HepG2 (cell line): ENCODE measurements around the gene RNASE7. TPM values are rescaled to one million over a fixed set of nuclear protein-coding genes. Genes with fewer than 3 reads are reported as not detected.

Source experiments
- CBX1 ChIP-seq: IDR thresholded peaks from one replicate; pipeline ENCODE4 v1.6.1; 2016; ENCODE audit warnings: antibody characterized with exemption, low read depth
- HDAC2 ChIP-seq: sonication (generic); formaldehyde crosslinking; IDR thresholded peaks from 2 replicates; pipeline ENCODE4 v1.4.0; 2020; ENCODE audit warnings: missing genetic modification reagents
- HNRNPK ChIP-seq: fragments of 200-400 bp; formaldehyde crosslinking; IDR thresholded peaks from 2 replicates; pipeline ENCODE4 v1.6.1; 2018; ENCODE audit warnings: low read length, low read depth, moderate library complexity, mild to moderate bottlenecking; ENCODE audit not compliant: poor library complexity, severe bottlenecking
- KLF13 ChIP-seq: sonication (generic); formaldehyde crosslinking; IDR thresholded peaks from 2 replicates; pipeline ENCODE4 v1.4.0; 2020; ENCODE audit warnings: mild to moderate bottlenecking, missing genetic modification reagents
- MED8 ChIP-seq: sonication (generic); formaldehyde crosslinking; IDR thresholded peaks from 2 replicates; pipeline ENCODE4 v1.8.1; 2023; ENCODE audit warnings: mild to moderate bottlenecking, missing genetic modification reagents; ENCODE audit not compliant: insufficient replicate concordance
- MEF2D ChIP-seq: sonication (generic); formaldehyde crosslinking; IDR thresholded peaks from 2 replicates; pipeline ENCODE4 v1.5.1; 2020; ENCODE audit warnings: mild to moderate bottlenecking, missing genetic modification reagents
- MTF2 ChIP-seq: sonication (generic); formaldehyde crosslinking; IDR thresholded peaks from 2 replicates; pipeline ENCODE4 v1.5.0; 2020; ENCODE audit warnings: missing genetic modification reagents, borderline replicate concordance
- NCOA2 ChIP-seq: sonication (generic); formaldehyde crosslinking; IDR thresholded peaks from 2 replicates; pipeline ENCODE4 v1.8.0; 2022; ENCODE audit warnings: inconsistent platforms
- POGK ChIP-seq: sonication (generic); formaldehyde crosslinking; conservative IDR thresholded peaks from 2 replicates; pipeline ENCODE4 v1.8.0; 2022; ENCODE audit warnings: mild to moderate bottlenecking, moderate library complexity, missing genetic modification reagents
- REPIN1 ChIP-seq: sonication (generic); formaldehyde crosslinking; IDR thresholded peaks from 2 replicates; pipeline ENCODE4 v1.8.0; 2022; ENCODE audit warnings: missing genetic modification reagents, low read depth, mild to moderate bottlenecking, borderline replicate concordance
- TFDP1 ChIP-seq: IDR thresholded peaks from 2 replicates; pipeline ENCODE4 v1.6.1; 2016; ENCODE audit warnings: missing compliant biosample characterization, missing genetic modification reagents, borderline replicate concordance
- ZNF124 ChIP-seq: sonication (generic); formaldehyde crosslinking; IDR thresholded peaks from 2 replicates; pipeline ENCODE4 v1.4.0; 2020; ENCODE audit warnings: missing genetic modification reagents
- ZNF263 ChIP-seq: sonication (generic); formaldehyde crosslinking; IDR thresholded peaks from 2 replicates; pipeline ENCODE4 v1.4.0; 2020; ENCODE audit warnings: missing genetic modification reagents
- ZNF574 ChIP-seq: sonication (generic); formaldehyde crosslinking; IDR thresholded peaks from 2 replicates; pipeline ENCODE4 v1.4.0; 2020; ENCODE audit warnings: missing genetic modification reagents
- ZNF768 ChIP-seq: sonication (generic); formaldehyde crosslinking; IDR thresholded peaks from 2 replicates; pipeline ENCODE4 v1.4.0; 2020; ENCODE audit warnings: missing genetic modification reagents
- polyA plus RNA-seq, 8 experiments: library from polyadenylated mRNA; depleted of rRNA in 3 of 8; stranded (reverse) in 7 of 8; unstranded in 1 of 8; fragments of >200 nt; fragmentation: Illumina TruSeq in 4 of 8; extraction: Trizol in 4 of 8; gene quantifications; 2 replicates each; pipeline versions ENCODE4 v1.2.1 to v1.2.3, GENCODE V29; 2011 to 2016; ENCODE audit warnings: low read depth in 4 of 8, missing spikeins in 1 of 8, mixed read lengths in 1 of 8; ENCODE audit not compliant: insufficient read depth in 1 of 8
- total RNA-seq, 5 experiments: library from RNA; depleted of rRNA; stranded (reverse); fragments of >200 nt; fragmentation: Illumina TruSeq; extraction: Trizol; gene quantifications; 2 replicates each; pipeline ENCODE4 v1.2.3, GENCODE V29; 2016; ENCODE audit warnings: low read depth in 1 of 5
- TF ChIP-seq, protein P1 (sequence below): sonication (generic); formaldehyde crosslinking; IDR thresholded peaks from 2 replicates; pipeline ENCODE4 v1.5.0; 2020; ENCODE audit warnings: missing genetic modification reagents
- TF ChIP-seq, protein P2 (sequence below): sonication (generic); formaldehyde crosslinking; IDR thresholded peaks from 2 replicates; pipeline ENCODE4 v1.9.0; 2021; ENCODE audit warnings: missing genetic modification reagents, borderline replicate concordance

RNASE7 gene
- total and polyA plus RNA-seq, 2 of the 13 experiments (the other 11 are each of a cell fraction or from before 2014, with no cell fraction given): 0.04 TPM; not detected in 1

DNA sequence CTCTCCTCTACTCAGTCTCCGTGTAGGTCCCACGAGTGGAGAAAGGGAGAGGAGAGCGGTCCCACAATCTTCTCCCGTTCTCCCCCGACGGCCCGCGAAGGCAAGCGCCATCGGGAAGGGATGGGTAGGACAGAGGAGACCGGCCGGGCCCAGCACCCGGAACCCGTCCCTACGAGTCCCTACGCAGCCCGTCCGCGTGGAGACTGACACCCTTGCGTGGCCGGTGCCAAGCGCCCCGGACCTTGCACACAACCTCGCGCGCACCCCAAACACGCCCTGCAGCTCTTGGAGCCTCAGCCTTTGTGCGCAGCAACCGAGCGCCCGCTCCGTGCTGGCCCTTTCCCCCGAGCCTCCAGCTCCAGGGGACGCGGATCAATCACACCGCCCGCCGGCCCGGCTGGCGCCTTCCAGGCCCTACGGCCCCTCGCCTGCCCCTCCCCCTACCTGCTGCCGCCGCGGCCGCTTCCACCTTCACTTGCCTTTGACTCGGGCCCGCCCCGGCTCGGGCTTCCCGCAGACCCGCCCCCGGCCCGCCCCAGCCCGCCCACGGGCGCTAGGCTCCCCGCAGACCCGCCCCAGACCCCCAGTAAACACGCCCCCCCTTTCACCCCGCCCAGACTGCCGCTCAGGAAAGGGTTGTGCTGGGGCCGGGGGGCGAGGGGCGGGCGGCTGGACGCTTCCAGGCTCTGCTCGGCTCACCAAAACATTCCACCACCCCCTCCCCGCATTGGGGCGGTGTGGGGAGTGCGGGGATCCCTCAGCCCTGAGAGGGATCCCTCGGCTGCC lies 17.4 kb upstream of the RNASE7 start, which contains the start of gene NDRG2 (continued):
- TF ChIP-seq, protein P1, sequence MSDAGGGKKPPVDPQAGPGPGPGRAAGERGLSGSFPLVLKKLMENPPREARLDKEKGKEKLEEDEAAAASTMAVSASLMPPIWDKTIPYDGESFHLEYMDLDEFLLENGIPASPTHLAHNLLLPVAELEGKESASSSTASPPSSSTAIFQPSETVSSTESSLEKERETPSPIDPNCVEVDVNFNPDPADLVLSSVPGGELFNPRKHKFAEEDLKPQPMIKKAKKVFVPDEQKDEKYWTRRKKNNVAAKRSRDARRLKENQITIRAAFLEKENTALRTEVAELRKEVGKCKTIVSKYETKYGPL (CRISPR knock-in tag): 0 out of 2 replicates have a peak, but pooled peaks have one; percentile 17
- peak; percentile 61 for TF ChIP-seq HDAC2 (CRISPR knock-in tag)
- TF ChIP-seq ZNF574 (CRISPR knock-in tag): peak; percentile 69
- TF ChIP-seq POGK (CRISPR knock-in tag): peak; percentile 87
- peak; percentile 71; the same call in 1 of the 2 replicates for TF ChIP-seq NCOA2
- TF ChIP-seq, protein P2, sequence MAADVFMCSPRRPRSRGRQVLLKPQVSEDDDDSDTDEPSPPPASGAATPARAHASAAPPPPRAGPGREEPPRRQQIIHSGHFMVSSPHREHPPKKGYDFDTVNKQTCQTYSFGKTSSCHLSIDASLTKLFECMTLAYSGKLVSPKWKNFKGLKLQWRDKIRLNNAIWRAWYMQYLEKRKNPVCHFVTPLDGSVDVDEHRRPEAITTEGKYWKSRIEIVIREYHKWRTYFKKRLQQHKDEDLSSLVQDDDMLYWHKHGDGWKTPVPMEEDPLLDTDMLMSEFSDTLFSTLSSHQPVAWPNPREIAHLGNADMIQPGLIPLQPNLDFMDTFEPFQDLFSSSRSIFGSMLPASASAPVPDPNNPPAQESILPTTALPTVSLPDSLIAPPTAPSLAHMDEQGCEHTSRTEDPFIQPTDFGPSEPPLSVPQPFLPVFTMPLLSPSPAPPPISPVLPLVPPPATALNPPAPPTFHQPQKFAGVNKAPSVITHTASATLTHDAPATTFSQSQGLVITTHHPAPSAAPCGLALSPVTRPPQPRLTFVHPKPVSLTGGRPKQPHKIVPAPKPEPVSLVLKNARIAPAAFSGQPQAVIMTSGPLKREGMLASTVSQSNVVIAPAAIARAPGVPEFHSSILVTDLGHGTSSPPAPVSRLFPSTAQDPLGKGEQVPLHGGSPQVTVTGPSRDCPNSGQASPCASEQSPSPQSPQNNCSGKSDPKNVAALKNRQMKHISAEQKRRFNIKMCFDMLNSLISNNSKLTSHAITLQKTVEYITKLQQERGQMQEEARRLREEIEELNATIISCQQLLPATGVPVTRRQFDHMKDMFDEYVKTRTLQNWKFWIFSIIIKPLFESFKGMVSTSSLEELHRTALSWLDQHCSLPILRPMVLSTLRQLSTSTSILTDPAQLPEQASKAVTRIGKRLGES (CRISPR knock-in tag): no peak
- TF ChIP-seq HNRNPK: peak; percentile 95
- no peak for TF ChIP-seq MEF2D
- peak; percentile 54 for TF ChIP-seq MED8 (CRISPR knock-in tag)
- TF ChIP-seq CBX1: no peak
- TF ChIP-seq KLF13 (CRISPR knock-in tag): no peak
- TF ChIP-seq TFDP1 (CRISPR knock-in tag): peak; percentile 59; the same call in 1 of the 2 replicates
- TF ChIP-seq ZNF768 (CRISPR knock-in tag): peak; percentile 78; the same call in 1 of the 2 replicates
- TF ChIP-seq ZNF263 (CRISPR knock-in tag): 0 out of 2 replicates have a peak, but pooled peaks have one; percentile 66
- TF ChIP-seq REPIN1 (CRISPR knock-in tag): no peak
- no peak for TF ChIP-seq MTF2
- 0 out of 2 replicates have a peak, but pooled peaks have one; percentile 32 for TF ChIP-seq ZNF124 (CRISPR knock-in tag)
